ENCODE data around the gene ZIM2.
A peak's percentile ranks its signal among the peaks of the same experiment; 100 is the strongest.

The ZIM2 gene

DNA sequence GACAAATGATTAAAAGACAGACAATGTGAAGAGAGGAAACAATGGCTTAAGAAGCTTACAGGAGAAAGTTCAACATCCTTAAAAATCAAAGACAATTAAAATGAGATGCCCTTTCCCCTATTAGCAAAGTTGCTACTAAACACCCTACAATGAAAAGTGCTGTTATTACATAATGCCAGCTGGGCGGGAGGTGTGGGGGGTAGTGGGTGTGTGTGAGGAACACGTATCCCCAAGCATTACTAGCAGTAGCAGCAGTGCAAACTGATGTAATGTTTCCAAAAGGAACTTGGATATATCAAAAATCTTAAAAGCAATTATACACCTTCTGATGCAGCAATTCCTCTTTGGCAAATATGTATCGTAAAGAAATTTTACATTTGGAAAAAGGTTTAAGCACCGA, 70.9 kb downstream of the ZIM2 start:
- H3K9me3 ChIP-seq (ENCODE audit: control insufficient read depth, low read length): peaks cover 5% of the 10 kb centered on the region
- no peaks in the 10 kb centered on the region for H3K27me3 ChIP-seq (replicated peaks; ENCODE audit: control insufficient read depth, insufficient read depth, low read length)
- H3K36me3 ChIP-seq (ENCODE audit: control insufficient read depth, insufficient read depth, low read length, severe bottlenecking): no peaks in the 10 kb centered on the region
- H3K4me3 ChIP-seq (ENCODE audit: low read length): no peak overlapping the region
- no peak for DNase-seq (ENCODE audit: low read depth)
- H3K9ac ChIP-seq (ENCODE audit: low read length): no peak overlapping the region
- no peaks in the 10 kb centered on the region for H3K4me1 ChIP-seq (ENCODE audit: control insufficient read depth, insufficient read depth, low read length)

DNA sequence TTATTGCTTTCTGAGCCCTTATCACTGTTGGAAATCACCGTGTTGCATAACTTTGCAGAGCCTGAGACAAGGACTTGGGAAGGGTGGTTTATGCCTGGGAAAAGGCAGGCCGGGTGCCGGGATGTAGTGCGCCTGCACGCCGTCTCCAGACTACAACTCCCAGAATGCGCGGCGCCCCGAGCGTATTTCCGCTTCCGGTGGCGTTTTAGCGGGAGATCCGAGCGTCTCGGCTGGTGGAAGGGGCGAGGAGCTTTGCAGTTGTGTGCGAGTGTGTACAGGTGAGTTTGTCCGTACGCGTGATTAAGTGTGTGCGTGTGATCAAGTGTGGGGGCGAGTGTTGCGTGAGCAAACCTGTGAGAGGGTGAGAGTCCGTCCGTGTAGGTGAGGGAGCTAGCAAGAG, 75.4 kb downstream of the ZIM2 start:
- Histone ChIP-seq H3K4me3 (ENCODE audit: low read length) (peak overlapping the region; percentile 74), H3K27me3 (replicated peaks; ENCODE audit: control insufficient read depth, insufficient read depth, low read length) (no peaks in the 10 kb centered on the region), H3K36me3 (ENCODE audit: control insufficient read depth, insufficient read depth, low read length, severe bottlenecking) (no peaks in the 10 kb centered on the region), H3K9me3 (ENCODE audit: control insufficient read depth, low read length) (peaks cover 11% of the 10 kb centered on the region), H3K4me1 (ENCODE audit: control insufficient read depth, insufficient read depth, low read length) (no peaks in the 10 kb centered on the region), H3K9ac (ENCODE audit: low read length) (no peak overlapping the region)
- DNase-seq (ENCODE audit: low read depth): no peak

DNA sequence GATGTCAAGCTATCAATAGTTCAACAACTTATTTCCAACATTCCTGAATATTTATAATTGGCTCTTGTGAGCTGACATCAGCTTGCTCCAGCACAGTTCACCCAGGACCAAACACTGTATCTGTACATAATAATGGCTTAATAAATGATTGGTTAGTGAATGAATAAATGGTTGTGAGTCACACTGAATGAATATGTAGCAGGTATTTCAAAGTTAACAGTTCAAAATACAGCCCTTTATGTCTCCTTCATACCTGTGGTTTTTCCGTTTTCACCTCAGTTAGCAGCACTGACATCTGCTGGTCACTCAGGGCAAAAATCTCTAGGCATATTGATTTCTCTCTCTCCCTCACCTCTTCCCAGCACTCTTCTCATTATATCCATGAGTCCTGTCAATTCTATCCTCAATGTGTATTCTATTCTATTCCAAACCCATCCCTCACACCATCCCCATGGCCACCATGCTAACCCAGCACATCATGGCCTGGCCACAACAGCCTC, 76.3 kb downstream of the ZIM2 start:
- Histone ChIP-seq H3K27me3 (replicated peaks; ENCODE audit: control insufficient read depth, insufficient read depth, low read length) (no peaks in the 10 kb centered on the region), H3K9me3 (ENCODE audit: control insufficient read depth, low read length) (peaks cover 11% of the 10 kb centered on the region), H3K4me1 (ENCODE audit: control insufficient read depth, insufficient read depth, low read length) (no peaks in the 10 kb centered on the region), H3K9ac (ENCODE audit: low read length) (no peak overlapping the region), H3K36me3 (ENCODE audit: control insufficient read depth, insufficient read depth, low read length, severe bottlenecking) (no peaks in the 10 kb centered on the region), H3K4me3 (ENCODE audit: low read length) (no peak overlapping the region)
- no peak for DNase-seq (ENCODE audit: low read depth)

DNA sequence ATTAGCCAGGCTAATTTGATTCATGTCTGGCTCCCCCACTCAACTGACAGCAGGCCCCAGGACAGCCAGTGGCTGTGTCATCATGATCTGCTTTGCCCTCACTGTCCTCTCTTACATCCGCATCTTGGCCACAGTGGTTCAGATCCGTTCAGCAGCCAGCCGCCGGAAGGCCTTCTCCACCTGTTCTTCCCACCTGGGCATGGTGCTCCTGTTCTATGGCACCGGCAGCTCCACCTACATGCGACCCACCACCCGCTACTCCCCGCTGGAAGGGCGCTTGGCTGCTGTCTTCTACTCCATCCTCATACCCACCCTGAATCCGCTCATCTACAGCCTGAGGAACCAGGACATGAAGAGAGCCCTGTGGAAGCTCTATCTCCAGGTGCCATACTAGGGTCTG, 79.7 kb downstream of the ZIM2 start:
- Histone ChIP-seq H3K9me3 (ENCODE audit: control insufficient read depth, low read length) (peaks cover 15% of the 10 kb centered on the region), H3K4me3 (ENCODE audit: low read length) (no peak overlapping the region), H3K9ac (ENCODE audit: low read length) (no peak overlapping the region), H3K27me3 (replicated peaks; ENCODE audit: control insufficient read depth, insufficient read depth, low read length) (no peaks in the 10 kb centered on the region), H3K4me1 (ENCODE audit: control insufficient read depth, insufficient read depth, low read length) (no peaks in the 10 kb centered on the region), H3K36me3 (ENCODE audit: control insufficient read depth, insufficient read depth, low read length, severe bottlenecking) (no peaks in the 10 kb centered on the region)
- no peak for DNase-seq (ENCODE audit: low read depth)

DNA sequence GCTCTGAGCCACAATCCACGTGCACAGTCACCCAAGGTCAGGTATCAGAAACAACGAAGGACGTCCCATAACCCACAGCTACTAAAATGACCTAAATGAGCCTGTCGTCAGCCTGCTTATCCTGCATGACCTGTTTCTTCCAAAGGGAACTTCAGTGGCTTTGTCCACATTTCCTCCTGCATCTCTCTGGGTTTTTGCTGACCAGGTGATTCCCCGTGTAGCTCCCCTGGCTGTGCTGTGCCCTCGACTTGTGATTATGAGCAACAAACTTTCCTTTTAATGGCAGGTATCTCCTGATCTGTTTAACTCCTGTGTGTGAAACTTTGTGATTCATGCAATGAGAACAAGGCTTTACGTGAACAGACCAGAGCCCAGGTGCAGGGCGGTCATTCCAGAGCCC, 81.0 kb downstream of the ZIM2 start:
- H3K9me3 ChIP-seq (ENCODE audit: control insufficient read depth, low read length): peaks cover 11% of the 10 kb centered on the region

DNA sequence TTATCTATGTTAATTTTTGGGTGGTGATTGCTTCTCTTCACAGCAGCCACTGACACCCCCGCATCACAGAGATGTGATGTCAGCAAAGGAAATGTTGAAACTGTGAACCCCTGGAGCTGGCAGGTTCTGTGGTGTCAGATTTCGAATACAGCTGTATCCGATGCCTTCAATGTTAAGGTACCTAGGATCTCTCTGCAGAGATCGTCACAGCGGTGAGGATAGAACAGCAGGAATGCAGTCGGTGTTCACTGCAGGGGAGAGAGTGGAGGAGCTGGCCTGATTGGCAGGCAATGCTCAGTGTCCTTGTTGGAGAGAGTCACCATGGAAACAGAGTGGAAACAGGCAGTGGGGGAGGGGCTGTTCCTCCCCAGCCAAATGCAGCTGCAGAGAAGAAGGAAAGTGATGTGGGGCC, 89.4 kb downstream of the ZIM2 start:
- DNase-seq (ENCODE audit: low read depth): no peak
- no peaks in the 10 kb centered on the region for H3K4me1 ChIP-seq (ENCODE audit: control insufficient read depth, insufficient read depth, low read length)
- H3K27me3 ChIP-seq (replicated peaks; ENCODE audit: control insufficient read depth, insufficient read depth, low read length): no peaks in the 10 kb centered on the region
- no peaks in the 10 kb centered on the region for H3K36me3 ChIP-seq (ENCODE audit: control insufficient read depth, insufficient read depth, low read length, severe bottlenecking)
- no peak overlapping the region for H3K9ac ChIP-seq (ENCODE audit: low read length)
- no peak overlapping the region for H3K4me3 ChIP-seq (ENCODE audit: low read length)
- H3K9me3 ChIP-seq (ENCODE audit: control insufficient read depth, low read length): no peaks in the 10 kb centered on the region

More for the DNA sequence above, 81.0 kb downstream of the ZIM2 start:
- H3K36me3 ChIP-seq (ENCODE audit: control insufficient read depth, insufficient read depth, low read length, severe bottlenecking): no peaks in the 10 kb centered on the region
- no peak overlapping the region for H3K9ac ChIP-seq (ENCODE audit: low read length)
- no peaks in the 10 kb centered on the region for H3K4me1 ChIP-seq (ENCODE audit: control insufficient read depth, insufficient read depth, low read length)
- H3K4me3 ChIP-seq (ENCODE audit: low read length): no peak overlapping the region
- H3K27me3 ChIP-seq (replicated peaks; ENCODE audit: control insufficient read depth, insufficient read depth, low read length): no peaks in the 10 kb centered on the region
- no peak for DNase-seq (ENCODE audit: low read depth)

DNA sequence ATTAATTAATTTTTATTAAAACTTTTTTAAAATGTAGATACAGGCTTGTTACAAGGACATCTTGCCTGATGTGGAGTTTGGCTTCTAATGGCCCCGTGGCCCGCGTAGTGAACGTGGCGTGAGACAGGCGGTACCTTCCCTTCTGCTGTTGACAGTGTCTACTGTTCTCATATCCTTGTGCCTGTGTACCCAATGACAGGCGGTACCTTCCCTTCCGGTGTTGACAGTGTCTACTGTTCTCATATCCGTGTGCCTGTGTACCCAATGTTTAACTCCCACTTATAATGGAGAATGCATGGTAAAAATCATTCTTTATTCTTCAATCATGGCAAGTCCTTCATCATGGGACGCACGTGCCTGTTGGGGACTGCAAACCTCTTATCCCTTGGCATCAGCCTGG, 89.9 kb downstream of the ZIM2 start:
- no peak for DNase-seq (ENCODE audit: low read depth)
- H3K9ac ChIP-seq (ENCODE audit: low read length): no peak overlapping the region
- H3K9me3 ChIP-seq (ENCODE audit: control insufficient read depth, low read length): no peaks in the 10 kb centered on the region
- H3K36me3 ChIP-seq (ENCODE audit: control insufficient read depth, insufficient read depth, low read length, severe bottlenecking): no peaks in the 10 kb centered on the region
- H3K27me3 ChIP-seq (replicated peaks; ENCODE audit: control insufficient read depth, insufficient read depth, low read length): no peaks in the 10 kb centered on the region
- H3K4me1 ChIP-seq (ENCODE audit: control insufficient read depth, insufficient read depth, low read length): no peaks in the 10 kb centered on the region
- no peak overlapping the region for H3K4me3 ChIP-seq (ENCODE audit: low read length)

DNA sequence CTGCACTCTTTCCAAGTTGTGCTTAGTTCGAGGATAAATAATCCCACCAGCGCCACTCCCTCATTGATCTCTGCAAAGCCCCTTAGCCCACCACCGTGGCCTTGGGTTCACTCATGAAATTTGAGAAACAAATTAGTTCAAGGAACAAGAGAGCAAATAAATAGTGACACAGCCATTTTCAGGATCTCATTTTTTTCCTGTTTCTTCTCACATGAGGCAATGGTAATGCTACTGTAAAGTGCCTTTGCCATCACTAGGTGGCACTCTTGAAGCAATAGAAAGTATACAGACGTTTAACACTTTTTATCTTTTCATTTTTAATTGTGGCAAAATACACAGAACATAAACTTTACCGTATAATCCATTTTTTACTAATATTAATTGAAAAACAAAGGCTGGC, 92.1 kb downstream of the ZIM2 start:
- no peaks in the 10 kb centered on the region for H3K4me1 ChIP-seq (ENCODE audit: control insufficient read depth, insufficient read depth, low read length)
- no peaks in the 10 kb centered on the region for H3K27me3 ChIP-seq (replicated peaks; ENCODE audit: control insufficient read depth, insufficient read depth, low read length)
- DNase-seq (ENCODE audit: low read depth): peak; percentile 36
- H3K4me3 ChIP-seq (ENCODE audit: low read length): no peak overlapping the region
- no peaks in the 10 kb centered on the region for H3K9me3 ChIP-seq (ENCODE audit: control insufficient read depth, low read length)
- H3K9ac ChIP-seq (ENCODE audit: low read length): no peak overlapping the region
- no peaks in the 10 kb centered on the region for H3K36me3 ChIP-seq (ENCODE audit: control insufficient read depth, insufficient read depth, low read length, severe bottlenecking)

DNA sequence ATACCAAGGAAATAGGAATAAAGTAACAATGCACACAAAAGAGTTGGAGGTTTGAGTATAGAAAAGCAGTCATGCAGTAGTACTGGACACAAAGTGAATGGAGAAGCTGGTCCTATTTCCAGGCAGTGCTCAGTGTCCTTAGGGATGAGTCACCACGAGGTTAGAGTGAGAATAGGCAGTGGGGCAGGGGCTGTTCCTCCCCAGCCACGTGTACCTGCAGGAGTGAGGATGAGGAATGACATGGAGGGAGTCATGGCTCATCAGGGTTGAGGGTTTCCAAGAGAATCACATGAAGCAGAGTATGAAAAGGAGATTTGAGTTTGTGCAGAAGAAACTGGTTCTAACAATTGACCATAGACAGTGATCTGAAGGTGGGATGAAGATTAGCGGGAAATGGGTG, 94.2 kb downstream of the ZIM2 start:
- Histone ChIP-seq H3K27me3 (replicated peaks; ENCODE audit: control insufficient read depth, insufficient read depth, low read length) (no peaks in the 10 kb centered on the region), H3K9me3 (ENCODE audit: control insufficient read depth, low read length) (no peaks in the 10 kb centered on the region), H3K9ac (ENCODE audit: low read length) (no peak overlapping the region), H3K4me1 (ENCODE audit: control insufficient read depth, insufficient read depth, low read length) (no peaks in the 10 kb centered on the region), H3K36me3 (ENCODE audit: control insufficient read depth, insufficient read depth, low read length, severe bottlenecking) (no peaks in the 10 kb centered on the region), H3K4me3 (ENCODE audit: low read length) (no peak overlapping the region)
- no peak for DNase-seq (ENCODE audit: low read depth)

DNA sequence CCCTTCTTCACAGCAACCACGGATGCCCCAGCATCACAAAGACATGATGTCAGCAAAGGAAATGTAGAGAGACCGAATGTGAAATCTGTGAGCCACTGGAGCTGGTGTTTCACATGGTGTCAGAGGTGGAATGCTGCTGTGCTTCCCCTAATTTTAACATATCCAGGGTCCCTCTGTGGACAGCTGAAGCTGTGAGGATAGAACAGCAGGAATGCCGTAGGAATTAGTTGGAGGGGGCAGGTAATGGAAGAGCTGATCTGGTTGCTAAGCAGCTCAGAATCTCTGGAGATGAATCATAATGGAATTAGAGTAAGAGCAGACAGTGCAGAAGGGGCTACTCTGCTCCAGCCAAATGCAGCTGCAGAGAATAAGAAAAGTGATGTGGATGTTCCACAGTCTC, 100.0 kb downstream of the ZIM2 start:
- no peak overlapping the region for H3K9ac ChIP-seq (ENCODE audit: low read length)
- H3K4me3 ChIP-seq (ENCODE audit: low read length): no peak overlapping the region
- no peaks in the 10 kb centered on the region for H3K36me3 ChIP-seq (ENCODE audit: control insufficient read depth, insufficient read depth, low read length, severe bottlenecking)
- no peaks in the 10 kb centered on the region for H3K4me1 ChIP-seq (ENCODE audit: control insufficient read depth, insufficient read depth, low read length)
- no peak for DNase-seq (ENCODE audit: low read depth)
- H3K27me3 ChIP-seq (replicated peaks; ENCODE audit: control insufficient read depth, insufficient read depth, low read length): no peaks in the 10 kb centered on the region
- no peaks in the 10 kb centered on the region for H3K9me3 ChIP-seq (ENCODE audit: control insufficient read depth, low read length)

DNA sequence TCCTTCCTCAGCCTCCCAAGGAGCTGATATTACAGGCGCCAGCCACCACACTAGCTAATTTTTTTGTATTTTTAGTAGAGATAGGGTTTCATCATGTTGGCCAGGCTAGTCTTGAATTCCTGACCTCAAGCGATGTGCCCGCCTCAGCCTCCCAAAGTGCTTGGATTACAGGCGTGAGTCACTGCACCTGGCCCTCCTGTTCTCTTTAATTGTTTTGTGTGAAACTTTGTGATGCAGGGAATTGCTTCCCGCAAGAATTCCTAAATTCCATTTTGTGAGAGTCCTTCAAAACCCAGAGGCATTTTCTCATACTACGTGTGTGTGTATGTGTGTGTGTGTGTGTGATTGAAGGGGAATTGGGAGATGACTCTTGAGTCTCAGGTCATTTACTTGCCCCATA, 104.0 kb downstream of the ZIM2 start:
- Histone ChIP-seq H3K36me3 (ENCODE audit: control insufficient read depth, insufficient read depth, low read length, severe bottlenecking) (no peaks in the 10 kb centered on the region), H3K27me3 (replicated peaks; ENCODE audit: control insufficient read depth, insufficient read depth, low read length) (no peaks in the 10 kb centered on the region), H3K9me3 (ENCODE audit: control insufficient read depth, low read length) (peaks cover 3% of the 10 kb centered on the region), H3K4me1 (ENCODE audit: control insufficient read depth, insufficient read depth, low read length) (no peaks in the 10 kb centered on the region), H3K9ac (ENCODE audit: low read length) (no peak overlapping the region), H3K4me3 (ENCODE audit: low read length) (no peak overlapping the region)
- no peak for DNase-seq (ENCODE audit: low read depth)

DNA sequence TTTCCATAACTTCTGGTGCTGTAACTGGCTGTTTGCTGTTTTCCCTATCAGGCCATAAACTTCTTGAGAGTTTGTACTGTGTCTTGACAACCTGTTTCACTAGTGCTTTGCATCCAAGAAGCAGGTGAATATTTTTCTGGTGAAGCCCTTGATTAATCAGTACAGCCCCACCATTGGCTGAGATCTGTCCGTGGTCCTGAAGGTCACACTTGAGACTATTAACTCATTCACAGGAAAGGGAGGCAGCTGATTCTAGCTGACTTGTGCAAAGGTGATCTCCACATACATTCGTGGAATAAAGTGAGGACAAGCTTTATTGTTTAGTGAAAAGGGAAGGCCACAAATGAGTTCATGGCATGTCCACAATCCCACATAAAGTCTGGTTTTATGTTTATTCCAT, 107.5 kb downstream of the ZIM2 start:
- H3K9me3 ChIP-seq (ENCODE audit: control insufficient read depth, low read length): peaks cover 7% of the 10 kb centered on the region
- DNase-seq (ENCODE audit: low read depth): no peak
- H3K27me3 ChIP-seq (replicated peaks; ENCODE audit: control insufficient read depth, insufficient read depth, low read length): no peaks in the 10 kb centered on the region
- no peaks in the 10 kb centered on the region for H3K4me1 ChIP-seq (ENCODE audit: control insufficient read depth, insufficient read depth, low read length)
- H3K36me3 ChIP-seq (ENCODE audit: control insufficient read depth, insufficient read depth, low read length, severe bottlenecking): no peaks in the 10 kb centered on the region
- H3K4me3 ChIP-seq (ENCODE audit: low read length): no peak overlapping the region
- H3K9ac ChIP-seq (ENCODE audit: low read length): no peak overlapping the region

Data from adipocyte (in vitro differentiated cells).